HCT116 (cell line): ENCODE measurements around the gene HPN. TPM values are rescaled to one million over a fixed set of nuclear protein-coding genes. Genes with fewer than 3 reads are reported as not detected.

Experiments
- ATAC-seq: fragments of 200-7000 bp; cut with Tn5 transposase; 2 replicates; pipeline ENCODE4 v1.9.1; 2020; ENCODE audit warnings: mild to moderate bottlenecking, moderate library complexity
- BruUV-seq: library from RNA; stranded (reverse); fragments of 400-500 nt; replicated peaks from 2 replicates; lab custom pipeline; 2021; lab: Mats Ljungman, UMichigan
- CTCF ChIA-PET: fragments of 300-600 bp; sonication (Branson Sonifier 250); formaldehyde crosslinking; loops from one replicate; lab custom pipeline; 2021; ENCODE audit warnings: antibody characterized with exemption; lab: Charles Lee
- POLR2A ChIA-PET: fragments of 300-600, 350-600 bp; sonication (Branson Sonifier 250); formaldehyde crosslinking; loops from one replicate; lab custom pipeline; 2021; ENCODE audit warnings: antibody characterized with exemption; lab: Charles Lee
- RAD21 ChIA-PET, 2 experiments: fragments of 300-600 bp; sonication (Branson Sonifier 250); formaldehyde crosslinking; loops; one replicate each; lab custom pipeline; 2023; ENCODE audit warnings: low total read pairs in 2 of 2; ENCODE audit not compliant: uncharacterized antibody in 2 of 2, unreplicated experiment in 2 of 2, low non-redundant PET in 1 of 2; lab: Charles Lee
- DNase-seq: peaks from one replicate; pipeline ENCODE4 v3.0.0-alpha.2; 2010; ENCODE audit warnings: low read depth, low spot score
- H2AFZ ChIP-seq: fragments of 200-600 bp; shearing (Covaris generic), sonication (generic); 2 replicates; pipeline ENCODE4 v1.6.1; 2017; ENCODE audit warnings: low read depth, mixed run types, mixed read lengths, antibody characterized with exemption, low read length; ENCODE audit not compliant: poor library complexity, severe bottlenecking
- H3K27ac ChIP-seq: 2 replicates; pipeline ENCODE4 v1.5.1; 2012; ENCODE audit warnings: low read depth, low read length
- H3K27me3 ChIP-seq: fragments of 200-600 bp; sonication (generic); 2 replicates; pipeline ENCODE4 v1.6.1; 2016; ENCODE audit warnings: mixed run types, low read length, mixed read lengths; ENCODE audit not compliant: insufficient read depth
- H3K36me3 ChIP-seq, 2 experiments: fragments of 200-500 bp in 1 of 2; fragments of 200-600 bp in 1 of 2; sonication (Bioruptor generic) in 1 of 2; sonication (generic) in 1 of 2; 2 replicates each; pipeline versions ENCODE4 v1.5.1 to v1.6.1; 2014 to 2016; ENCODE audit warnings: low read length in 2 of 2, inconsistent platforms in 1 of 2, mixed read lengths in 1 of 2, mixed run types in 1 of 2; ENCODE audit not compliant: insufficient read depth in 2 of 2, control insufficient read depth in 1 of 2
- H3K4me1 ChIP-seq, 2 experiments: fragments of 200-600 bp in 1 of 2; sonication (generic) in 1 of 2; 2 replicates each; pipeline versions ENCODE4 v1.5.1 to v1.6.1; 2012 to 2017; ENCODE audit warnings: low read length in 2 of 2, inconsistent platforms in 1 of 2, mild to moderate bottlenecking in 1 of 2, mixed read lengths in 1 of 2, mixed run types in 1 of 2, moderate library complexity in 1 of 2; ENCODE audit not compliant: insufficient read depth in 2 of 2, control insufficient read depth in 1 of 2
- H3K4me2 ChIP-seq: fragments of 200-600 bp; sonication (generic); 2 replicates; pipeline ENCODE4 v1.6.1; 2017; ENCODE audit warnings: mixed run types, low read length, mixed read lengths
- H3K4me3 ChIP-seq, 2 experiments: fragments of 200-600 bp in 1 of 2; sonication (generic) in 1 of 2; replicated peaks in 1 of 2; 2 replicates each; pipeline ENCODE4 v1.5.1; 2011 to 2016; ENCODE audit warnings: low read length in 2 of 2, control low read depth in 1 of 2, low read depth in 1 of 2, mild to moderate bottlenecking in 1 of 2, mixed read lengths in 1 of 2, mixed run types in 1 of 2
- H3K79me2 ChIP-seq: fragments of 200-600 bp; sonication (generic); 2 replicates; pipeline ENCODE4 v1.6.1; 2017; ENCODE audit warnings: mild to moderate bottlenecking, mixed run types, low read length, moderate library complexity, mixed read lengths; ENCODE audit not compliant: insufficient read depth
- H3K9ac ChIP-seq: fragments of 200-600 bp; sonication (generic); 2 replicates; pipeline ENCODE4 v1.6.1; 2016; ENCODE audit warnings: low read length, mixed read lengths
- H3K9me2 ChIP-seq: fragments of 200-600 bp; sonication (generic), shearing (Covaris generic); 2 replicates; pipeline ENCODE4 v1.6.1; 2017; ENCODE audit warnings: mixed run types, mild to moderate bottlenecking, moderate library complexity; ENCODE audit not compliant: insufficient read depth
- H3K9me3 ChIP-seq, 2 experiments: fragments of 200-500 bp in 1 of 2; fragments of 200-600 bp in 1 of 2; sonication (Bioruptor generic) in 1 of 2; sonication (generic) in 1 of 2; 2 replicates each; pipeline ENCODE4 v1.6.1; 2014 to 2017; ENCODE audit warnings: low read length in 2 of 2, mixed read lengths in 2 of 2, inconsistent platforms in 1 of 2, low read depth in 1 of 2, mild to moderate bottlenecking in 1 of 2, mixed run types in 1 of 2, moderate library complexity in 1 of 2; ENCODE audit not compliant: control insufficient read depth in 1 of 2, insufficient read depth in 1 of 2
- H4K20me1 ChIP-seq: fragments of 200-600 bp; sonication (generic), shearing (Covaris generic); 2 replicates; pipeline ENCODE4 v1.6.1; 2017; ENCODE audit warnings: mixed run types, mild to moderate bottlenecking, moderate library complexity; ENCODE audit not compliant: insufficient read depth
- CEBPB ChIP-seq: IDR thresholded peaks from 2 replicates; pipeline ENCODE4 v1.6.1; 2012; ENCODE audit warnings: low read depth
- CTCF ChIP-seq, 3 experiments: fragments of 200-600 bp in 1 of 3; sonication (generic) in 1 of 3; IDR thresholded peaks in 2 of 3; conservative IDR thresholded peaks in 1 of 3; 2 replicates each; pipeline ENCODE4 v1.5.1; 2012 to 2017; ENCODE audit warnings: low read depth in 2 of 3, low read length in 2 of 3, antibody characterized with exemption in 1 of 3, borderline replicate concordance in 1 of 3, control low read depth in 1 of 3, mild to moderate bottlenecking in 1 of 3, mixed read lengths in 1 of 3, mixed run types in 1 of 3, moderate library complexity in 1 of 3; ENCODE audit not compliant: insufficient read depth in 1 of 3
- ELF1 ChIP-seq: IDR thresholded peaks from 2 replicates; pipeline ENCODE4 v1.6.1; 2012; ENCODE audit warnings: low read depth, borderline replicate concordance
- POLR2AphosphoS5 ChIP-seq: IDR thresholded peaks from 2 replicates; pipeline ENCODE4 v1.6.1; 2011; ENCODE audit warnings: mild to moderate bottlenecking, low read depth, low read length, moderate library complexity
- RAD21 ChIP-seq: IDR thresholded peaks from 2 replicates; pipeline ENCODE4 v1.6.1; 2012; ENCODE audit warnings: low read depth, mild to moderate bottlenecking
- REST ChIP-seq: IDR thresholded peaks from 2 replicates; pipeline ENCODE4 v1.6.1; 2012; ENCODE audit warnings: low read depth
- YY1 ChIP-seq: IDR thresholded peaks from 2 replicates; pipeline ENCODE4 v1.6.1; 2011; ENCODE audit warnings: low read length, low read depth, moderate library complexity, mild to moderate bottlenecking; ENCODE audit not compliant: insufficient replicate concordance; ENCODE audit errors: extremely low read depth
- ZBTB33 ChIP-seq: IDR thresholded peaks from 2 replicates; pipeline ENCODE4 v1.6.1; 2011; ENCODE audit warnings: mild to moderate bottlenecking, low read length, moderate library complexity; ENCODE audit not compliant: insufficient replicate concordance; ENCODE audit errors: extremely low read depth
- ZFX ChIP-seq: fragments of 450-650 bp; IDR thresholded peaks from 2 replicates; pipeline ENCODE4 v1.6.1; 2017
- intact Hi-C: fragments of 100-400 bp; cut with micrococcal nuclease; formaldehyde crosslinking; loops from 2 replicates; pipeline ENCODE4 v1.10.0; 2022
- total RNA-seq: library from RNA; stranded (reverse); gene quantifications from one replicate; pipeline ENCODE4 v1.2.1, GENCODE V29; 2021; ENCODE audit not compliant: unreplicated experiment

Gene HPN
- total RNA-seq, 1 experiment from 2014 or later, result 0.32 TPM

- H2AFZ ChIP-seq, result no peak overlapping the region
- no peak for ATAC-seq
- H4K20me1 ChIP-seq, result no peaks in the 10 kb centered on the region
- no peak overlapping the region for H3K9ac ChIP-seq
- H3K27me3 ChIP-seq, result no peaks in the 10 kb centered on the region
- no peaks in the 10 kb centered on the region for H3K9me2 ChIP-seq
- ChIA-PET CTCF (interaction anchor here (0.6 kb wide), 1 partner anchor 18 kb away, joined by 3 read pairs; no protein-coding TSS in a partner anchor), RAD21 (no interaction called here), POLR2A (no interaction called here)
- no peaks in the 10 kb centered on the region for H3K4me1 ChIP-seq
- no TSS peak for BruUV-seq
- no peak overlapping the region for H3K27ac ChIP-seq
- TF ChIP-seq CEBPB (no peak), REST (no peak)
- H3K4me3 ChIP-seq, result no peak overlapping the region
- H3K9me3 ChIP-seq, result no peaks in the 10 kb centered on the region
- no peaks in the 10 kb centered on the region for H3K36me3 ChIP-seq
- intact Hi-C loops, result no loop called here
- no peaks in the 10 kb centered on the region for H3K79me2 ChIP-seq
- H3K4me2 ChIP-seq, result no peak overlapping the region
- DNase-seq, result no peak
These were observed 672 bp downstream of the HPN start for GRCh38 chr19:35042056-35042730.

- Histone ChIP-seq H3K9me3 (no peaks in the 10 kb centered on the region), H3K27ac (no peak overlapping the region), H3K4me1 (no peaks in the 10 kb centered on the region), H3K27me3 (no peaks in the 10 kb centered on the region), H3K9ac (no peak overlapping the region), H4K20me1 (no peaks in the 10 kb centered on the region), H3K9me2 (no peaks in the 10 kb centered on the region), H2AFZ (no peak overlapping the region), H3K79me2 (no peaks in the 10 kb centered on the region), H3K4me3 (no peak overlapping the region), H3K36me3 (no peaks in the 10 kb centered on the region), H3K4me2 (no peak overlapping the region)
- ChIA-PET CTCF (interaction anchor here (1.5 to 2.3 kb wide), 4 partner anchors 9 to 99 kb away, joined by 5 to 25 read pairs (median 20); no protein-coding TSS in a partner anchor), RAD21 (no interaction called here), POLR2A (no interaction called here)
- no peak for ATAC-seq
- BruUV-seq, result no TSS peak
- no peak for DNase-seq
- intact Hi-C loops, result no loop called here
- TF ChIP-seq ELF1 (no peak), YY1 (no peak), ZBTB33 (no peak), RAD21 (no peak), CTCF (IDR thresholded peaks at IDR 0.05 in 2 of 3, conservative IDR thresholded peaks at IDR 0.05 in 1 of 3; ENCODE audit: borderline replicate concordance in 1 of 3, insufficient read depth in 1 of 3, low read depth in 2 of 3, low read length in 2 of 3) (no peak), ZFX (no peak), POLR2AphosphoS5 (no peak)
These were observed 1.6 kb downstream of the HPN start for GRCh38 chr19:35042954-35043604.
